GM12892 (cell line): ENCODE results near the gene PLEKHM1.

Experiments
- POLR2A ChIP-seq: IDR thresholded peaks from 2 replicates; pipeline ENCODE4 v1.6.1; 2011; ENCODE audit warnings: low read depth, low read length, control low read depth
- POLR2AphosphoS5 ChIP-seq: IDR thresholded peaks from 2 replicates; pipeline ENCODE4 v1.6.1; 2011; ENCODE audit warnings: low read depth, low read length, control low read depth
- TAF1 ChIP-seq: IDR thresholded peaks from 2 replicates; pipeline ENCODE4 v1.6.1; 2011; ENCODE audit warnings: low read depth, mild to moderate bottlenecking, control low read depth, low read length, borderline replicate concordance

- peak; percentile 64; the same call in 1 of the 2 replicates for TF ChIP-seq POLR2A
- TF ChIP-seq POLR2AphosphoS5 = peak; percentile 50; the same call in 1 of the 2 replicates
- TF ChIP-seq TAF1 = no peak
These were observed 80.1 kb downstream of the PLEKHM1 start for GRCh38 chr17:45410144-45411091.
